HG02852 (cell line): ENCODE data around the gene CDC42EP3.

Experiments
- ATAC-seq: cut with Tn5 transposase; IDR thresholded peaks from one replicate; pipeline ENCODE4 v1.9.1; 2021; ENCODE audit warnings: mild to moderate bottlenecking, moderate library complexity; ENCODE audit not compliant: unreplicated experiment

The CDC42EP3 gene

GRCh38 chr2:37683921-37684780 lies 12.7 kb upstream of the CDC42EP3 start:
- no peak for ATAC-seq

GRCh38 chr2:37683241-37683640 lies 11.8 kb upstream of the CDC42EP3 start:
- no peak for ATAC-seq

DNA sequence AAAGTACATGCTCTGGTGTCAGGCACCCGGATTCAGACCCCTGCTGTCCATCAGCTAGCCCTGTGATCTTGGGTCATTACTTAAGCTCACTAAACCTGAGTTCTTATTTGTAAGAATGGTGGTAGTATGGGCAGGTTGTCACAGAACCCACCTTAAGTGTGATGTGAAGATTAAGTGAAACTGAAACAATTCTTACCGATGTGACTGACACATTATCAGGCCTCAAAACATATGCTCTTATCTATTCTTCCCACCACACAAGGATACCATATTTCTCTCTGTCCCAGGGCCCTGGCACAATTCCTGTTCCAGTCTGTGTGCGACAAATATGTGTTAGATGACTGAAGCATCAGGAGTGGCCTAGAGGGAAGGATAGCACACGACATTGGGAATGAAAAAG lies 11.0 kb upstream of the CDC42EP3 start:
- no peak for ATAC-seq

DNA sequence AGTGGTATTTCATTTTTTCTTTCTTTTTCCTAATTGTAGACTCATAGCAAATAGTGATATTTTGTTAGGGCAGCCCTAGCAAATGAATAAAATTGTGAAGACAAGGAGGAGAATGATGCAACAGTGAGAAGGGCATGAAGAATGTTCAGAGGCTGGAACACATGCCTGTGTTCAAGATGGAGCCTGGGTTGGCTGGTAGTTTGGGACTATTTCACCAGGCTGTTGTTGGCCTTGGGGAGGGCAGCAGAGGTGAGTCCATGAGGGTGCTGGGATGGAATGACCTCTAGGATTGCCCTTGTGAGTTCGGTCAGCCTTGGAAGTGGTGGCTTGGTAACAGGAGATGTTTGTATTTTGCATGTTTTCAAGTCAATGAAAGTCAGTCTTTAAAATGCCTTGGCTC lies 10.1 kb upstream of the CDC42EP3 start:
- no peak for ATAC-seq

- no peak for ATAC-seq
These were observed 7.7 kb upstream of the CDC42EP3 start for GRCh38 chr2:37679072-37679695.

- ATAC-seq, result no peak
These were observed 4.8 kb upstream of the CDC42EP3 start for GRCh38 chr2:37676274-37676673.

DNA sequence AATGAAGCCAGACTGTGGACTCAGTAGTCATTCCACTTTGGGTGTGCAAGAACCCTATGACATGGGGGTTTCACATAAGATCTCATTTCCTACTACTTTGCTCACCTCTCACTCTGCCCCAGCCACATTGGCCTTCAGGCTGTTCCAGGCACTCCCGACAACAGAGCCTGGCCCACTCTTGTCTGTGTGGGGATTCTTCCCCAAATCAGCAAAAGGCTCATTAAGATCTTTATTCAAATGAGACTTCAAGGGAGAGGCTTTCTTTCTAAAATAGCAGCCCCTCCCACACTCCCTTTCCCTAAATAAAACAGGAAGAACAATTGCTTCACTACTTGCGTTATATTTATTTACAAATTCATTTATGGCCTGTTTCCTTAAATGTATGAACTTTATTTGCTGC lies 3.5 kb upstream of the CDC42EP3 start:
- ATAC-seq, result no peak

DNA sequence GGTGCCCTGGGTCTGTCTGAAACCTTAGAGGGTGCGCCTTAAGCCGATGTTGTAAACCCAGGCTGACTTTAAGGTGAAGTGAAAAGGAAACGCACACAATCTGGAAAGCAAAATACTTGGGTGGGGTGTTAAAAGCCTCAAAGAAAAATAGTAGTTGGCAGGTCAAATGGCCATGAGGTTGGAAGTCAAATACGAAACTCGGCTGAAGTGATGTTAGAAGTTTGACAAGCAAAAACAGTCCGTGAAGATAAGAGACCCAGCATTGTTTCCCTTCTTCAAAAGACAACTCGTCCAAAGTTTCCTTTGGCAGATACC lies 1.4 kb upstream of the CDC42EP3 start:
- no peak for ATAC-seq

GRCh38 chr2:37672104-37672869 lies 845 bp upstream of the CDC42EP3 start:
- ATAC-seq, result peak; percentile 44

- no peak for ATAC-seq
These were observed 318 bp upstream of the CDC42EP3 start for GRCh38 chr2:37671816-37672103.

- no peak for ATAC-seq
These were observed 949 bp downstream of the CDC42EP3 start for GRCh38 chr2:37670378-37671008.

DNA sequence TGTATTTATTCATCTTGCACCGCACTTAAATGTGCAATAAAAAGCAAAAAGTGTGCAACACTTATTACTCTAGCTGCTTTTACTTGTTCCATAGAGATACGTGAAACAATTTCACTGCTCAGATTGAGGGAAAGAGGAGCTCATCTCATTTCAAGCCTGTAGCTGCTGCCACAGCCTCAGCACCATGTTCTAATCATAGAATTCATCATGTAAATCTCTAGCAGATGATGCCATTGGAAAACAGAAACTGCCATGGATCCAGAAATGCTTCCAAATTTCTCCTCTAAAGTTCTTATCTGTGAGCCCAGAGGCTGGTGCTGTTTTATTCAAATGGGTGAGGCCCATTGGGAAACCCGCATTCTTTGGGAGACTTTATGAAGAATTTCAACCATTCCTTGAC lies 2.0 kb downstream of the CDC42EP3 start:
- no peak for ATAC-seq

GRCh38 chr2:37667704-37668103 lies 3.7 kb downstream of the CDC42EP3 start:
- ATAC-seq, result no peak

DNA sequence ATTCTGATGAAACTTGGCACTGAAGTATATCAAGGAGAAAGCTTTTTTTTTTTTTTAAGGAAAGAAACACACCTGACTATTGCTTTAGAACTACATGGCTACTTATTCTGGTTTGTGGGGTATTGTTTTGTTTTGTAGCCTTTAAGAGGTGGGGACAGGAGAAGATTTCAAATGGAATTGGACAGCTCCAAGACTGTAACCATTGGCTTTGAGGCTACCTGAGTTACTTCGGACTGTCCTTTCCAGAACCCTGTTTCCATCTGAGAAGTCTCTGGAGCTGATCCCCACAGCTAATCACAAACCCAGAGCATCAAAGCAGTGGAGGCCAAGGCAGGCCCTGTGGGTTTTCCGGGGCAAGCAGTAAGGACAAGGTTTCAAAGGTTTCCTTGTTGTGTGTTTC lies 4.7 kb downstream of the CDC42EP3 start:
- ATAC-seq, result no peak

DNA sequence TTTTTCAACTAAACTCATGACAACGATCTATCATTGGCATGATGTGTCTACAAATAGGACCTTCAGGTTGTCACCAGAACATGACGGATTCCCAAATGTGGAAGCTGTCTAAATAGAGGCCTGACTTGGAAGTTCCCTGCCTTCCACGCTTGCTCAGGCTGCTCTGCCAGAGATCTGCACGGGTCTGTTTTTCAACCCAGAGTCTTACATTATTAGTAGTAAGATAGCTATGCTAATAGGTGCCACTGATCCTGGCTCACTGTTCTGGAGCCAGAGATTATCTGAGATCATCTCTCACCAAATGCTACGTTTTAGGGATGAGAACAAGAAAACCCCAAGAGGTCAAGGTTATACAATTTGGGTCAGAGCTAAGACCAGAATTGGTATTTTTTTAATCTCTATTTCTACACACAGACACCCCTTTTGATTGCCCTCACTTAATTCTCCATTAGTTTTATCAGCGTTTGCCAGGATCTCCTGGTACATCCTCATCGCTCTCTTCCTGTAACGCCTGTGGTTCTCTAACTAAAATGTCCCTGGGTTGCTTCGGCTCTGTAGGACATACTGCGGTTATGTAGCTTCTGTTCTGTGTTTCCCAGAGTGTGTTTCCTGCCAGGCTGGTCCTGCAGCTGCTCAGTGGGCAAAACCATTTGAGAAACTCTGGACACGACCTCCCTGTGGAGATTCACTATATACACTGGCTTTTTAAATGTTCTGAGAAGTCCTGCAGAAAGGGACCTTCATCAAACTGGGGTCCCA lies 5.7 kb downstream of the CDC42EP3 start:
- ATAC-seq, result no peak

DNA sequence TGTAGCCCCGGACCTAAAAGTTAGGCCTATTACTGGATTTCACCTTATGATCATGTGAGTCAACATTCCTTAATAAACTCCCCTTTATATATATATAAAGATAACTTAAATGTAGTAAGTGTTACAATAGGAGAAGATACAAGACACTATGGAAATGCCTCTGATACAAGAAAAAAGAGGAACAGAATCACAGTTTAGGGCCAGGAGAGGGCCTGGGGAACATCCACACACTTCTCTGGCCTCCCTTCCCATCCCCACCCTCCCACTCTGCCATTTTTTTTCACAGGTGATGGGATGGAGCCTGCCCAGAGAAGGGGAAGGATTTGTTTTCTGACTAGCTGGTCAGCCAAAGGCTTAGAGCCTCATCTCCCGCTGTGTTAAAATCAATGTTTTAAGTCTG lies 6.4 kb downstream of the CDC42EP3 start:
- no peak for ATAC-seq

DNA sequence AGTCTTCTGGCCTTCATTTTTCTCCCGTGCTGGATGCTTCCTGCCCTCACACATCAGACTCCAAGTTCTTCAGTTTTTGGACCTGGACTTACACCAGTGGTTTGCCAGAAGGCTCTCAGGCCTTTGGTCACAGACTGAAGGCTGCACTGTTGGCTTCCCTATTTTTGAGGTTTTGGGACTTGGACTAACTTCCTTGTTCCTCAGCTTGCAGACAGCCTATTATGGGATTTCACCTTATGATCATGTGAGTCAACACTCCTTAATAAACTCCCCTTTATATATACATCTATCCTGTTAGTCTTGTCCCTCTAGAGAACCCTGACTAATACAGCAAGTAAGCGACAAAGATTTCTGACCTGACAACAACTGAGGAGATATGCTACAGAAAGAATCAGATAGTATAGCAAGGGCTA lies 7.2 kb downstream of the CDC42EP3 start:
- ATAC-seq, result no peak

- no peak for ATAC-seq
These were observed 8.1 kb downstream of the CDC42EP3 start for GRCh38 chr2:37663390-37663789.

GRCh38 chr2:37659723-37660122 lies 11.7 kb downstream of the CDC42EP3 start:
- ATAC-seq, result no peak

GRCh38 chr2:37658682-37659081 lies 12.8 kb downstream of the CDC42EP3 start:
- ATAC-seq, result no peak

DNA sequence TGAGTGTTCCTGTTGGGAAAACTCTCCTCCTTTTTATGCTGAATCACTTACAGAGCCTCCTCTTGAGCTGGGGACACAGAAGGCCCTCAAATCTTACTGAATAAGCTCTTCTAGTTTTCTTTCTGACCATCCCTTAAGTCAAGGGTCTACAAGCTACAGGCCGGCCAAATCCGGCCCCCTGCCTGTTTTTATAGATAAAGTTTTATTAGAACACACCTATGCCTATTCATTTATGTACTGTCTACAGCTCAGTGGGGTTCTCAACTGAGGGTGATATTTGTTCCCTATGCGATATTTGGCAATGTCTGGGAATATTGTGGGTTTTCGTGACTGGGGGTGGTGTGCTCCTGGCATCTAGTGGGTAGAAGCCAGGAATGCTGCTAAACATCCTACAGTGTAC lies 14.0 kb downstream of the CDC42EP3 start:
- ATAC-seq, result no peak
